NCI-H2107 treated with DMSO at 0.1 percent for 48 hours (cell line): ENCODE results near the gene LYPD5.
"Not testable (repeated sequence)": the region's sequence is repeated elsewhere in the genome, so short reads cannot be mapped to it uniquely, and the experiment has no call there.

Experiments used
- DNase-seq: peaks from one replicate; lab custom pipeline; 2025; ENCODE audit not compliant: unreplicated experiment; lab: John Stamatoyannopoulos, UW

The LYPD5 gene

GRCh38 chr19:43806848-43807247 lies 4.6 kb upstream of the LYPD5 start:
- DNase-seq, result no peak

GRCh38 chr19:43806401-43806800 lies 4.2 kb upstream of the LYPD5 start:
- DNase-seq, result not testable (repeated sequence)

GRCh38 chr19:43804432-43804831 lies 2.2 kb upstream of the LYPD5 start:
- no peak for DNase-seq

- no peak for DNase-seq
Measured at GRCh38 chr19:43799502-43800142, 2.6 kb downstream of the LYPD5 start.

GRCh38 chr19:43798546-43799409 lies 3.5 kb downstream of the LYPD5 start:
- peak; percentile 39 for DNase-seq

GRCh38 chr19:43798026-43798545 lies 4.2 kb downstream of the LYPD5 start:
- DNase-seq, result no peak

GRCh38 chr19:43797556-43797955 lies 4.7 kb downstream of the LYPD5 start:
- DNase-seq, result no peak

- no peak for DNase-seq
Measured at GRCh38 chr19:43797118-43797517, 5.1 kb downstream of the LYPD5 start.

- DNase-seq, result no peak
Measured at GRCh38 chr19:43790587-43790986, 11.7 kb downstream of the LYPD5 start.

- no peak for DNase-seq
Measured at GRCh38 chr19:43789029-43789428, 13.2 kb downstream of the LYPD5 start.

- no peak for DNase-seq
Measured at GRCh38 chr19:43786665-43787064, 15.6 kb downstream of the LYPD5 start.

- DNase-seq, result peak; percentile 75
Measured at GRCh38 chr19:43784981-43785808, 17.1 kb downstream of the LYPD5 start.

GRCh38 chr19:43784241-43784980 lies 17.8 kb downstream of the LYPD5 start:
- no peak for DNase-seq

- DNase-seq, result no peak
Measured at GRCh38 chr19:43783636-43784035, 18.6 kb downstream of the LYPD5 start.

GRCh38 chr19:43782689-43783231 lies 19.5 kb downstream of the LYPD5 start:
- DNase-seq, result no peak

- no peak for DNase-seq
Measured at GRCh38 chr19:43782311-43782660, 20.0 kb downstream of the LYPD5 start.

GRCh38 chr19:43781630-43782310 lies 20.5 kb downstream of the LYPD5 start:
- DNase-seq, result no peak

- no peak for DNase-seq
Measured at GRCh38 chr19:43780706-43781525, 21.3 kb downstream of the LYPD5 start, which contains the start of gene KCNN4. KCNN4 (minus strand) TSS chr19:43780973; CDS start chr19:43780861, 112 bp downstream.

- peak; percentile 64 for DNase-seq
Measured at GRCh38 chr19:43779820-43780219, 22.4 kb downstream of the LYPD5 start.
